Suppressor macrophage treated with lipopolysaccharide for 1 hour (primary cell): Measurements from ENCODE around the gene TP53TG5.

Experiments used
- DNase-seq, 3 donors: peaks; one replicate each; pipeline ENCODE4 v3.0.0-alpha.2; 2020 to 2022

TP53TG5 gene

GRCh38 chr20:45345104-45345936 lies 32.8 kb downstream of the TP53TG5 start:
- no peak for DNase-seq

GRCh38 chr20:45344168-45344860 lies 33.8 kb downstream of the TP53TG5 start:
- DNase-seq: peak; percentile 86 to 92 (median 92)

GRCh38 chr20:45343532-45344167 lies 34.5 kb downstream of the TP53TG5 start:
- DNase-seq: no peak

- peak in 1 of 3 donors; percentile 4 for DNase-seq
These were observed 35.1 kb downstream of the TP53TG5 start for GRCh38 chr20:45342855-45343531.

GRCh38 chr20:45341939-45342854 lies 35.9 kb downstream of the TP53TG5 start:
- DNase-seq: peak in 1 of 3 donors; percentile 8

GRCh38 chr20:45341579-45341938 lies 36.6 kb downstream of the TP53TG5 start:
- no peak for DNase-seq

GRCh38 chr20:45340951-45341350 lies 37.2 kb downstream of the TP53TG5 start:
- peak in 1 of 3 donors; percentile 2 for DNase-seq

GRCh38 chr20:45340236-45340847 lies 37.8 kb downstream of the TP53TG5 start:
- DNase-seq: peak in 1 of 3 donors; percentile 20

- DNase-seq: no peak
These were observed 38.3 kb downstream of the TP53TG5 start for GRCh38 chr20:45339799-45340198.

- DNase-seq: no peak
These were observed 39.0 kb downstream of the TP53TG5 start for GRCh38 chr20:45339084-45339483.

- peak in 1 of 3 donors; percentile 4 for DNase-seq
These were observed 39.7 kb downstream of the TP53TG5 start for GRCh38 chr20:45338121-45339030.

GRCh38 chr20:45337367-45338120 lies 40.6 kb downstream of the TP53TG5 start:
- DNase-seq: peak in 1 of 3 donors; percentile 6

- peak in 1 of 3 donors; percentile 44 for DNase-seq
These were observed 41.4 kb downstream of the TP53TG5 start for GRCh38 chr20:45336530-45337366.

GRCh38 chr20:45330476-45330875 lies 47.6 kb downstream of the TP53TG5 start:
- DNase-seq: no peak

- DNase-seq: peak in 1 of 3 donors; percentile 27
These were observed 48.4 kb downstream of the TP53TG5 start for GRCh38 chr20:45329497-45330319.

GRCh38 chr20:45328451-45328850 lies 49.7 kb downstream of the TP53TG5 start:
- peak in 1 of 3 donors; percentile 14 for DNase-seq

- DNase-seq: peak in 1 of 3 donors; percentile 7
These were observed 52.8 kb downstream of the TP53TG5 start for GRCh38 chr20:45325371-45325770.

- DNase-seq: peak in 1 of 3 donors; percentile 56
These were observed 54.4 kb downstream of the TP53TG5 start for GRCh38 chr20:45323731-45324130.
